Stromal cell of bone marrow (primary cell): ENCODE results near the gene CST7.

Experiments used
- DNase-seq: peaks from one replicate; pipeline ENCODE4 v3.0.0-alpha.2; 2012; ENCODE audit warnings: low read depth

CST7 gene

DNA sequence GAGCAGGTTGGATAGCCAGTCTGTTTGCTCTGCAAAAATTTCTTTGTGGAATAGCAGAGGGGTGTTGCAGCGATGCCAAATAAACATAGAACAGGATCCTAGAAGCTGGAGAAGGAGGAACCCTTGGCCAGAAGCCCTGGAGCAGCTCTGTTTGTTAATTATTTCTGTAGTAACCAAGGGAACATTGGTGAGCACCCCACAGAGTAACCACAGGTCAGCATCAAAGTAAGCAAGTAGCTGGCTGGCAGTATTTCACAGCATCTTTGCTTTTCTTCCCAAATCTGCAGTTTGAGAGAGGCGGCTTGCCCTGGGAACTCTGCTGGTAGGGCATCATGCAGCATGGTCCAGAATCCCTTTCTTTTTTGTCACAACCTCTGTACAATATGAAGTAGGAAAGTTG, 56.2 kb downstream of the CST7 start:
- no peak for DNase-seq

DNA sequence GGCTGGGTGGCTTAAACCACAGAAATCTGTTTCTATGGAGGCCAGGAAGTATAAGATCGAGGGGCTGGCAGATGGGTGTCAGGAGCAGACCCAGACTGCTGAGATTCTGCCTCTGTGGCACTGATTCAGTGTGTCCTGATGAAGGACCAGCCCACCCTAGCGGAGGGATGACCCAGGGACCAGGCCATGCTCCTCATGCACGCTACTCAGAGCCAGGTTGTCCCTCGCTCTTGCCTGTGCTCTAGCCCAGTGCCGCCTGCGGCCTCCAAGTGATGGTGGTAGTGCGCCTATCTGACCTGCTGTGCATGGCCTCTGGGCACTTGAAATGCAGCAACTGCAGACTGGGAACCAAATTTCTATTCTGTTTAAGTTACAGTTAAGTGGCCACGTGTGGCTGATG, 56.6 kb downstream of the CST7 start:
- no peak for DNase-seq

DNA sequence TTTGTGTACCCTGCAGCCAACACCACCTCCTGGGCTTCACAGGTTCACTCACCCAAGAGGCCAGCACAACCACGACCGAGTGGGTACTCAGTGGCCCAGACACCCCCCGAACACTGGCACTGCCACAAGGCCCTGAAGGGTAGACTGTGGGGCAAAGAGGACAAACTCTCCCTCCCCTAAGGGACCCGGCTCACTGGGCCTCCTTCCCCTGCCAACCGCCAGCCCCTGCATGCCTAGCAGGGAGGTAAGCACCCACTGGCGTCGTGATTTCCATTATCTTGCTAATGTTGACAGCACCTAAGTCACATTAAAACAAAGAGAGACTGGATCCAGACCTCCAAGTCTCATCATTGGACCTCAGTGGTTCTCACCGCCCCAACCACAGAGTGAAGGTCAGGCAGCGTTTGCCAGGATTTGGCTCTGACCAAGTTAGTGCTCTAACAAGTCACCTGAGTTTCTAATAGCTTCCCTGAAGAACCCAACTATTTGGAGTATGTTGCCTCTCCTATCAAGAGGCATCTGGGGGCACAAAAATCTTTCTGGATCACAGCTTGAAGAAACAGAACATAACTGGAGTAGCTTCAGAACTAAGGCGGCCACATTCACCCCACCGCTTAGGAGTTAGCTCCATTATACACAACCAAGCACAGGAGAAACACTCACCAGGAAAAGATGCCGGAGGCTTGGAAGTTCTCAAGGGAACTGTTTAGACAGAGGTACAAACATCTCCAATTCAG, 57.5 kb downstream of the CST7 start:
- no peak for DNase-seq

DNA sequence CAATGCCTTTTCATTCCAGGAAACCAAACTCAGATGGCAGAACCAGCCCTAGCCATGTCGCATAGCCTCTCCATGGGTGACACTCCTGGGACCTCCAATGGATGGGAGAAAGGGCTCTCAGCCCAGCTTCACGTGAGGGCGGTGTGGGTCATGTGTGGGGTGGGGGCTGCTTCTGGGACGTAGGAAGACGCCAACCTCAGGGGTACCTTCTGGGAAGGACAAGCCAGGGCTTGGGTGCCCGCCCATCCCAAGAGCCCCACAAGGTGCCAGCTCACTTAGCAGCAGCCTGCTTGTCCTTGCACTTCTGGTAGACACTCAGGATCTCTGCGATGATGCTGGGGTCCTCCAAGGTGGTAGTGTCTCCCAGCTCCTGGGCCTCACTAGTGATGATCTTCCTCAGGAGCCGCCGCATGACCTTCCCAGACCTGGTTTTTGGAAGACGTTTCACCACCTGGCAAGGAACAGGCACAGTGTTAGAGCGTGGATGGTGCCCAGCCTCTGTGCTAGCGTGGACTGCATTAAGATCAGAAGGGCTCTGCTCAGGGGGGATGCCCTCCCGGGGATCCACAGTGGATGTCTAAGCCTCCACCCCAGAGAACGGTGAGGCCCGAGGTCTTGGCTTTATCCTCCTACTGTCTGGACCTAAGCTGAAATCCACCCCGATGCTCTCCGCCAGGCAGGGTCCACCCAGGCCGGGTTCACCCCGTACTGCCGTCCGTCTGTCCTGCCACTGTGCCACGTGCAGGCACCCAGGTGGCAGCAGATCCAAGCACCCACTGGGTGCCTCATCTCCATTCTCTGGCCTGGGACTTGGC, 58.6 kb downstream of the CST7 start:
- DNase-seq = no peak

DNA sequence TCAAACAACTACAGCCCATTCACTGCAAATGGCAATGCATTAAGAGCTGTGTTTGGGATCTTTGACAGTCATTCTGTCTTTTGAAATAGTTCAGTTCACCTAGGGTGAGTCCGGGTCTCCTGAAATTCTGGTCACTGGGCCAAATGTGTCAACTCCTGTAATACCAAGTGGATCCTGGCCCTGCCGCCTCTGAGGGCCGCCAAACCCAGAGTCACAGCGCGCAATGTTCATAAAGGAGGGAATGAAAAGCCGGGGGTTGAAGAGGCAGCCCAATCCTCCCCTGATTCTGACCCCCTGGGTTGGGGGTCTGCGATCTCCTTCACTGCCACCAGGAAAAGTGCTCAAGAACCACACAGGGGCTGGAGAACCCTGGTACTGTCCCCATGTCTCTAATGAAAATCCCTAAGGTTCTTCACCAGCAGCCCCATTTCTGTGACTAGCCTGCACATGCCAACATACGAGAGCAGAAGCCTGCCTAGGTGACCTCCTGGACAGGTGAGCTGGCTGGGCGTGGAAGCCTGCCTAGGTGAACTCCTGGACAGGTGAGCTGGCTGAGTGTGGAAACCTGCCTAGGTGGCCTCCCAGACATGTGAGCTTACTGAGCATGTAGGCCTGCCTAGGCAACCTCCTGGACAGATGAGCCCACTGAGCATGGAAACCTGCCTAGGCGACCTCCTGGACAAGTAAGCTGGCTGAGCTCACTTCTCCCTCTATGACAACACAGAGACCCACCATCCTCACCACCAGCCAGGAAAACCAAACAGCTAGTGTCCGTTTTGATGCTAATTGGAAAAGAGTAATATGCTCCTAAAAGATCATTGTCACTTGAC, 59.5 kb downstream of the CST7 start:
- DNase-seq = no peak
